Stomach (tissue), 9 donors: Measurements from ENCODE around the gene LRP3. TPM values are rescaled to one million over a fixed set of nuclear protein-coding genes. Genes with fewer than 3 reads are reported as not detected.

Source experiments
- DNase-seq, 2 donors: peaks; one replicate each; pipeline versions ENCODE4 v3.0.0 to v3.0.0-alpha.2; 2013 to 2019
- H3K27ac ChIP-seq, 5 donors: fragments of 200-600 bp in 4 of 5; sonication (generic) in 4 of 5; one replicate each; pipeline ENCODE4 v1.5.1; 2013 to 2019; ENCODE audit warnings: mild to moderate bottlenecking in 1 of 5, moderate library complexity in 1 of 5
- H3K27me3 ChIP-seq, 3 donors: fragments of 200-600 bp; sonication (generic); one replicate each; pipeline ENCODE4 v1.5.1; 2017 to 2019; ENCODE audit warnings: mixed run types in 1 of 3
- H3K36me3 ChIP-seq, 4 donors: fragments of 200-600 bp; sonication (generic); 1 replicate in 3 of 4; 2 replicates in 1 of 4; pipeline ENCODE4 v1.5.1; 2016 to 2019
- H3K4me1 ChIP-seq, 4 donors: fragments of 200-600 bp; sonication (generic); one replicate each; pipeline ENCODE4 v1.5.1; 2016 to 2019
- H3K4me3 ChIP-seq, 4 donors: fragments of 200-600 bp; sonication (generic) in 3 of 4; one replicate each; pipeline ENCODE4 v1.5.1; 2016 to 2019; ENCODE audit warnings: mild to moderate bottlenecking in 1 of 4
- H3K9me3 ChIP-seq, 4 donors: fragments of 200-600 bp; sonication (generic); one replicate each; pipeline ENCODE4 v1.5.1; 2016 to 2019
- EP300 ChIP-seq: sonication (generic); formaldehyde crosslinking; IDR thresholded peaks from one replicate; pipeline ENCODE4 v1.6.1; 2017; ENCODE audit warnings: antibody characterized with exemption
- POLR2A ChIP-seq, 4 donors: fragments of 450-650 bp; IDR thresholded peaks; one replicate each; pipeline ENCODE4 v1.6.1; 2016; ENCODE audit warnings: antibody characterized with exemption in 4 of 4, control low read depth in 2 of 4, mild to moderate bottlenecking in 1 of 4, moderate library complexity in 1 of 4
- POLR2AphosphoS5 ChIP-seq, 3 donors: sonication (generic); formaldehyde crosslinking; IDR thresholded peaks; one replicate each; pipeline ENCODE4 v1.6.1; 2016; ENCODE audit warnings: antibody characterized with exemption in 3 of 3
- WGBS, 5 donors: extraction: QIAGEN DNeasy Blood & Tissue Kit in 3 of 5; methylation state at CpG; one replicate each; pipeline versions ENCODE4 v1.1.5 to v1.1.7; 2013 to 2018; 5-methylcytosine and 5-hydroxymethylcytosine counted together
- intact Hi-C: fragments of 100-400 bp; cut with DNase I; formaldehyde crosslinking; loops from one replicate; pipeline ENCODE4 v1.15.1; 2023; ENCODE audit warnings: low total_unique reads
- polyA plus RNA-seq, 3 donors: library from polyadenylated mRNA; stranded (reverse); fragments of 200-250 nt; gene quantifications; one replicate each; pipeline ENCODE4 v1.2.3, GENCODE V29; 2013
- total RNA-seq, 5 donors: library from RNA; depleted of rRNA; stranded (reverse); fragments of >200 nt; gene quantifications; one replicate each; pipeline versions ENCODE4 v1.1.0 to v1.2.3, GENCODE V29; 2014 to 2016
- TF ChIP-seq, protein P1 (sequence below), 7 experiments: fragments of 450-650 bp in 4 of 7; fragments of 200-600 bp in 3 of 7; sonication (generic) in 3 of 7; IDR thresholded peaks; one replicate each; pipeline ENCODE4 v1.5.1; 2016 to 2019; ENCODE audit warnings: antibody characterized with exemption in 7 of 7, control low read depth in 2 of 7, mild to moderate bottlenecking in 1 of 7
- donor health status: healthy with polysubstance abuse.
- donor health status: Bipolar disorder and iron deficiency.
- donor health status: healthy.

Gene LRP3
- total and polyA plus RNA-seq, 8 donors, result 7.5 to 26.6 (median 12.8) TPM

DNA sequence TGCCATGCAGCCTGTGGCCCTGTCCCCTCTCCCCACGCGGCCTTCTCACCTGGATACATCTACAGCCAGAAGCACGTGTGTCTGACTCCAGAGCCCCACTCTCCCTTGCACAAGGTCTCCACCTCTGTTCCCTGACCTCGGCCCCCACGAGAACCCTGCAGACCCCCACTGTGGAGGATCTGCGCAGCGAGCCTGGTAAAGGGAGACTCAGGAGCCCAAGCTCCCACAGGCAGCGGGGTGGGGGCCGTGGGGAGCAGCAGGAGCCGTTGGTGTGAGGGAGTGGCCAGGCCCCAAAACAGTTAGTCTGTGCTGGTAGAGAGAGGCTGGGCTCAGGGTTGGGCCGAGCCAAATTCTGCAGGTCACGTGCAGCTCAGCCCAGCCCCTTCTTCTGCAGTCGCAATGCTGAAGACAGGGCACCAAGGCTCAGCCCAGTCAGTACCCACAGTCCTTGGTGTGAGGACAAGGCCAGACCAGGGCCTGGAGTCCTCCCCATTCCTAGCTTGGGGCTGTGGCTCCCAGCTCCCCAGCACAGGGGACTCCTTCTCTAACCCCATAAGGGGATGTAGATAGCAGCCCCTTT, 60.2 kb downstream of the LRP3 start:
- Histone ChIP-seq H3K4me1 (peaks cover 0 to 3% (median 0%) of the 10 kb centered on the region in 4 donors), H3K4me3 (no peak overlapping the region), H3K9me3 (peaks cover 0 to 12% (median 7%) of the 10 kb centered on the region in 4 donors), H3K27me3 (peaks cover 0 to 38% (median 0%) of the 10 kb centered on the region in 3 donors), H3K36me3 (no peaks in the 10 kb centered on the region), H3K27ac (no peak overlapping the region)
- intact Hi-C loops, result no loop called here
- TF ChIP-seq, protein P1, sequence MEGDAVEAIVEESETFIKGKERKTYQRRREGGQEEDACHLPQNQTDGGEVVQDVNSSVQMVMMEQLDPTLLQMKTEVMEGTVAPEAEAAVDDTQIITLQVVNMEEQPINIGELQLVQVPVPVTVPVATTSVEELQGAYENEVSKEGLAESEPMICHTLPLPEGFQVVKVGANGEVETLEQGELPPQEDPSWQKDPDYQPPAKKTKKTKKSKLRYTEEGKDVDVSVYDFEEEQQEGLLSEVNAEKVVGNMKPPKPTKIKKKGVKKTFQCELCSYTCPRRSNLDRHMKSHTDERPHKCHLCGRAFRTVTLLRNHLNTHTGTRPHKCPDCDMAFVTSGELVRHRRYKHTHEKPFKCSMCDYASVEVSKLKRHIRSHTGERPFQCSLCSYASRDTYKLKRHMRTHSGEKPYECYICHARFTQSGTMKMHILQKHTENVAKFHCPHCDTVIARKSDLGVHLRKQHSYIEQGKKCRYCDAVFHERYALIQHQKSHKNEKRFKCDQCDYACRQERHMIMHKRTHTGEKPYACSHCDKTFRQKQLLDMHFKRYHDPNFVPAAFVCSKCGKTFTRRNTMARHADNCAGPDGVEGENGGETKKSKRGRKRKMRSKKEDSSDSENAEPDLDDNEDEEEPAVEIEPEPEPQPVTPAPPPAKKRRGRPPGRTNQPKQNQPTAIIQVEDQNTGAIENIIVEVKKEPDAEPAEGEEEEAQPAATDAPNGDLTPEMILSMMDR (IDR thresholded peaks at IDR 0.05), result no peak
- no peak for TF ChIP-seq EP300
- TF ChIP-seq POLR2AphosphoS5 (IDR thresholded peaks at IDR 0.05), result no peak
- TF ChIP-seq POLR2A (IDR thresholded peaks at IDR 0.05), result no peak
- 70 to 80% (median 78%) methylated on average over 10 to 13 of the region's 13 CpGs for WGBS, 5 donors
- no peak for DNase-seq

DNA sequence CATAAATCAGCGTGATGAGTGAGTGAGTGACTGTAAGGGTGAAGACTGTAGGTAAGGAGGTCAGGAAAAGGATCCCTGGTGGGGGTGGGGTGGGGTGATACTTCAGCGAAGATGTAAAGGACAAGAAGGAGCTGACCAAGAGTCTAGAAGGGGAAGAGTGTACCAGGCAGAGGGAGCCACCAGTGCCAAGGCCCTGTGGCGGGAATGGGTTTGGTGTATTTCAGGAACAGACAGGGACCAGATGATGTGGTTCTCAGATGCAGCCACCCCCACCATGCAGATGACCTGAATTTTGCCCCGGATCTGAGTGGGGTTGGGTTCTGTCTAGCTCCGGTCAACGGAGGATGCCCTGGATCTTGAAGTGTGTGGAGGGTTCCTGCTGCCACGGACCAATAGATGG, 61.7 kb downstream of the LRP3 start:
- no peak overlapping the region for H3K4me3 ChIP-seq
- H3K4me1 ChIP-seq, result peaks cover 0 to 6% (median 0%) of the 10 kb centered on the region in 4 donors
- no peaks in the 10 kb centered on the region for H3K36me3 ChIP-seq
- intact Hi-C loops, result no loop called here
- TF ChIP-seq POLR2A (IDR thresholded peaks at IDR 0.05) (no peak), EP300 (no peak), POLR2AphosphoS5 (IDR thresholded peaks at IDR 0.05) (no peak)
- TF ChIP-seq, protein P1 (IDR thresholded peaks at IDR 0.05), result no peak
- no peak for DNase-seq
- H3K9me3 ChIP-seq, result peaks cover 0 to 12% (median 7%) of the 10 kb centered on the region in 4 donors
- H3K27ac ChIP-seq, result no peak overlapping the region
- peaks cover 0 to 36% (median 0%) of the 10 kb centered on the region in 3 donors for H3K27me3 ChIP-seq
- 80 to 92% (median 88%) methylated on average over 7 of the region's 7 CpGs for WGBS, 5 donors

DNA sequence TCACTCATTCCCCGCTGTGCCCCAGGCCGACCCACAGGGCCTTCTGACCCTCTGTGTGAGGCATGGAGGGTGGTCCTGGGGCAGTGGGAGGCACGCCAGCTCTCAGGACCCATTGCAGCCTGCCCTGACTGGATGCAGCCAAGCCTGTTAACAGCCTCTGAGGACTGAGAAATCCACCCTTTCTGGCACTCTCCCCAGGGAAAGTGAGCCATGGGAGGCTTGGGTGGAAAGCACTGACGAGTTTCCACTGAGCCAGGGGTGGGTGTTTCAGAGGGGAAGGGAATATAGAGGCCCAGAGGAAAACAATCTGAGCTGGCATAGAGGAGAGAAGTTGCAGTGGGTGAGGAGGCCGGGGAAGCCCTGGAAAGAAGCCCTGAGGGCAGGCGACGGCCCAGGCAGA, 62.1 kb downstream of the LRP3 start:
- peaks cover 0 to 32% (median 0%) of the 10 kb centered on the region in 3 donors for H3K27me3 ChIP-seq
- H3K27ac ChIP-seq, result no peak overlapping the region
- H3K36me3 ChIP-seq, result no peaks in the 10 kb centered on the region
- no peak overlapping the region for H3K4me3 ChIP-seq
- no peak for TF ChIP-seq POLR2A (IDR thresholded peaks at IDR 0.05)
- no peak for TF ChIP-seq EP300
- TF ChIP-seq, protein P1 (IDR thresholded peaks at IDR 0.05), result no peak
- no peak for TF ChIP-seq POLR2AphosphoS5 (IDR thresholded peaks at IDR 0.05)
- H3K9me3 ChIP-seq, result peaks cover 0 to 12% (median 7%) of the 10 kb centered on the region in 4 donors
- no peak for DNase-seq
- WGBS, 5 donors, result 70 to 78% (median 76%) methylated on average over 7 of the region's 7 CpGs
- H3K4me1 ChIP-seq, result peaks cover 0 to 11% (median 0%) of the 10 kb centered on the region in 4 donors
- intact Hi-C loops, result no loop called here

DNA sequence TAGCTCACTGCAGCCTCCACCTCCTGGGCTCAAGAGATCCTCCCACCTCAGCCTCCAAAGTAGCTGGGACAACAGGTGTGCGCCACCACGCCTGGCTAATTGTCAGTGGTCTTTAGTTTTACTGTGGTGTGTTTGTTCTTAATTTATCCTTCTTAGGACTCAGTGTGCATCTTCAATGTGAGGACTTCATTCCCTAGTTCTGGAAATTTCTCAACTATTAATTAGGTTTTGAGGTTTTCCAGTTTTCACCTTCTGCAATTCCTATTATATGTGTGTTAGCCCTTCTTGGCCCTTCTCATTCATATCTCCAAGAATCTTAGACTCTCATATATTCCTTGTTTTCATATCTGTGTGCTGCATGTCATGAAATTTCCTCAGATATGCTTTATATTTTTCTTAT, 63.7 kb downstream of the LRP3 start:
- 94 to 98% (median 97%) methylated on average over 2 of the region's 2 CpGs for WGBS, 5 donors
- no peak for DNase-seq
- Histone ChIP-seq H3K4me3 (no peak overlapping the region), H3K9me3 (peaks cover 0 to 12% (median 7%) of the 10 kb centered on the region in 4 donors), H3K4me1 (peaks cover 0 to 12% (median 0%) of the 10 kb centered on the region in 4 donors), H3K27ac (no peak overlapping the region), H3K36me3 (no peaks in the 10 kb centered on the region), H3K27me3 (peaks cover 0 to 20% (median 0%) of the 10 kb centered on the region in 3 donors)
- intact Hi-C loops, result no loop called here
- TF ChIP-seq POLR2A (IDR thresholded peaks at IDR 0.05) (no peak), EP300 (no peak), POLR2AphosphoS5 (IDR thresholded peaks at IDR 0.05) (no peak)
- TF ChIP-seq, protein P1 (IDR thresholded peaks at IDR 0.05), result no peak

Other genes with a start within 250 kb of the LRP3 start
- gene CEP89, start 222.4 kb upstream of the LRP3 start, total RNA-seq, result 10 to 100 TPM in 2 of 5 donors, 1 to 10 TPM in 3; 3.1 to 15.1 (median 9.3) TPM
- gene CEP89, start 222.4 kb upstream of the LRP3 start, polyA plus RNA-seq, result 1 to 10 TPM; 5.7 to 7.3 (median 6.4) TPM
- 1 to 10 TPM in 1 of 5 donors, not detected in 4; 2.4 TPM for gene FAAP24, start 222.1 kb upstream of the LRP3 start, total RNA-seq
- 1 to 10 TPM in 2 of 3 donors, under 1 TPM in 1; 0.92 to 1.9 (median 1.6) TPM for gene FAAP24, start 222.1 kb upstream of the LRP3 start, polyA plus RNA-seq
- 10 to 100 TPM; 13.3 to 73.5 (median 37.1) TPM for gene RHPN2, start 129.4 kb upstream of the LRP3 start, total RNA-seq
- 10 to 100 TPM in 2 of 3 donors, 1 to 10 TPM in 1; 2.4 to 62.6 (median 17.1) TPM for gene RHPN2, start 129.4 kb upstream of the LRP3 start, polyA plus RNA-seq
- gene GPATCH1, start 113.1 kb upstream of the LRP3 start, total RNA-seq, result 10 to 100 TPM in 2 of 5 donors, 1 to 10 TPM in 3; 1.2 to 31.5 (median 9.5) TPM
- gene GPATCH1, start 113.1 kb upstream of the LRP3 start, polyA plus RNA-seq, result 1 to 10 TPM; 2.2 to 5.8 (median 5.4) TPM
- not detected for gene WDR88, start 62.2 kb upstream of the LRP3 start, total RNA-seq
- not detected for gene WDR88, start 62.2 kb upstream of the LRP3 start, polyA plus RNA-seq
- under 1 TPM in 1 of 5 donors, not detected in 4; 0.73 TPM for gene SLC7A10, start 31.5 kb downstream of the LRP3 start, total RNA-seq
- not detected for gene SLC7A10, start 31.5 kb downstream of the LRP3 start, polyA plus RNA-seq
- 100 to 1,000 TPM in 1 of 5 donors, 10 to 100 TPM in 3, 1 to 10 TPM in 1; 9.9 to 167 (median 18.7) TPM for gene CEBPA, start 108.2 kb downstream of the LRP3 start, total RNA-seq
- 10 to 100 TPM; 14.6 to 22.6 (median 19.1) TPM for gene CEBPA, start 108.2 kb downstream of the LRP3 start, polyA plus RNA-seq
- gene CEBPG, start 179.4 kb downstream of the LRP3 start, total RNA-seq, result 10 to 100 TPM in 4 of 5 donors, 1 to 10 TPM in 1; 4.7 to 40.9 (median 19.4) TPM
- gene CEBPG, start 179.4 kb downstream of the LRP3 start, polyA plus RNA-seq, result 10 to 100 TPM; 13.8 to 29.9 (median 16.5) TPM